Keratinocyte (primary cell): ENCODE results near the gene LASP1NB.

ENCODE experiments used
- EZH2 ChIP-seq: IDR thresholded peaks from one replicate; pipeline ENCODE4 v1.6.1; 2012; ENCODE audit warnings: inconsistent platforms, mild to moderate bottlenecking, low read length, moderate library complexity
- TF ChIP-seq, protein P1 (sequence below), 3 experiments: IDR thresholded peaks in 1 of 3; conservative IDR thresholded peaks in 1 of 3; optimal IDR thresholded peaks in 1 of 3; 2 replicates in 2 of 3; 3 replicates in 1 of 3; pipeline versions ENCODE3 to v1.5.1; 2011; ENCODE audit warnings: low read length in 3 of 3, mild to moderate bottlenecking in 3 of 3, moderate library complexity in 2 of 3, control low read depth in 1 of 3, inconsistent platforms in 1 of 3; ENCODE audit not compliant: insufficient read depth in 2 of 3; ENCODE audit errors: extremely low read depth in 1 of 3

DNA sequence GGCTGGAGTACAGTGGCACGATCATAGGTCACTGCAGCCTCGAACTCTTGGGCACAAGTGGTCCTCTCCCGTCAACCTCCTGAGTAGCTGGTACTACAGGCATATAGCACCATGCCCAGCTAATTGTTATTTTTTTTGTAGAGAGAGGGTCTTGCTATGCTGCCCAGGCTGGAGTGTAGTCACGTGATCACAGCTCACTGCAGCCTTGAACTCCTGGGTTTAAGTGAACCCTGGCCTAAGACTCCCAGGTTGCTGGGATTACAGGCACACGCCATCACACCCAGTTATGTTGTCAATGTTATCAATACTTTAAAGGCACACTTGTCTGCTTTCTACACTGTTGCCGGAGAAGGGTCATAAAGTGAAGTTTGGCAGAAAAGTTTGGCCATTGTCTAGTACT is 22.0 kb upstream of the LASP1NB start:
- TF ChIP-seq, protein P1, sequence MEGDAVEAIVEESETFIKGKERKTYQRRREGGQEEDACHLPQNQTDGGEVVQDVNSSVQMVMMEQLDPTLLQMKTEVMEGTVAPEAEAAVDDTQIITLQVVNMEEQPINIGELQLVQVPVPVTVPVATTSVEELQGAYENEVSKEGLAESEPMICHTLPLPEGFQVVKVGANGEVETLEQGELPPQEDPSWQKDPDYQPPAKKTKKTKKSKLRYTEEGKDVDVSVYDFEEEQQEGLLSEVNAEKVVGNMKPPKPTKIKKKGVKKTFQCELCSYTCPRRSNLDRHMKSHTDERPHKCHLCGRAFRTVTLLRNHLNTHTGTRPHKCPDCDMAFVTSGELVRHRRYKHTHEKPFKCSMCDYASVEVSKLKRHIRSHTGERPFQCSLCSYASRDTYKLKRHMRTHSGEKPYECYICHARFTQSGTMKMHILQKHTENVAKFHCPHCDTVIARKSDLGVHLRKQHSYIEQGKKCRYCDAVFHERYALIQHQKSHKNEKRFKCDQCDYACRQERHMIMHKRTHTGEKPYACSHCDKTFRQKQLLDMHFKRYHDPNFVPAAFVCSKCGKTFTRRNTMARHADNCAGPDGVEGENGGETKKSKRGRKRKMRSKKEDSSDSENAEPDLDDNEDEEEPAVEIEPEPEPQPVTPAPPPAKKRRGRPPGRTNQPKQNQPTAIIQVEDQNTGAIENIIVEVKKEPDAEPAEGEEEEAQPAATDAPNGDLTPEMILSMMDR (optimal IDR thresholded peaks at IDR 0.05 in 1 of 3, IDR thresholded peaks at IDR 0.05 in 1 of 3, conservative IDR thresholded peaks at IDR 0.05 in 1 of 3; ENCODE audit: extremely low read depth in 1 of 3, insufficient read depth in 2 of 3, low read length in 3 of 3) = no peak
- no peak for TF ChIP-seq EZH2
